KMS-11 (cell line): Measurements from ENCODE around the gene FUBP3.

Experiments
- H2AFZ ChIP-seq: fragments of 200-600 bp; sonication (generic); 2 replicates; pipeline ENCODE4 v1.6.1; 2016; ENCODE audit warnings: antibody characterized with exemption, mixed run types, low read depth
- H3K27ac ChIP-seq: fragments of 200-600 bp; sonication (generic); 2 replicates; pipeline ENCODE4 v1.6.1; 2016; ENCODE audit warnings: mild to moderate bottlenecking, mixed run types
- H3K27me3 ChIP-seq: fragments of 200-600 bp; sonication (generic); 2 replicates; pipeline ENCODE4 v1.6.1; 2017; ENCODE audit warnings: mild to moderate bottlenecking, low read depth, mixed run types, moderate library complexity; ENCODE audit not compliant: insufficient read depth
- H3K36me3 ChIP-seq: fragments of 200-600 bp; sonication (generic); 2 replicates; pipeline ENCODE4 v1.6.1; 2017; ENCODE audit warnings: mild to moderate bottlenecking, mixed run types; ENCODE audit not compliant: insufficient read depth
- H3K4me1 ChIP-seq: fragments of 200-600 bp; sonication (generic); 2 replicates; pipeline ENCODE4 v1.6.1; 2016; ENCODE audit warnings: mild to moderate bottlenecking, low read depth, mixed run types; ENCODE audit not compliant: poor library complexity, severe bottlenecking
- H3K4me2 ChIP-seq: fragments of 200-600 bp; sonication (generic); 2 replicates; pipeline ENCODE4 v1.7.0; 2016; ENCODE audit warnings: mild to moderate bottlenecking, mixed run types
- H3K4me3 ChIP-seq: fragments of 200-600 bp; sonication (generic); IDR thresholded peaks from 2 replicates; pipeline ENCODE4 v1.6.1; 2017; ENCODE audit warnings: low read depth, low read length, mixed read lengths; ENCODE audit not compliant: insufficient read depth
- H3K79me2 ChIP-seq: fragments of 200-600 bp; sonication (generic); 2 replicates; pipeline ENCODE4 v1.6.1; 2016; ENCODE audit warnings: low read depth, mixed run types; ENCODE audit not compliant: insufficient read depth
- H3K9ac ChIP-seq: fragments of 200-600 bp; sonication (generic); 2 replicates; pipeline ENCODE4 v1.6.1; 2016; ENCODE audit warnings: mild to moderate bottlenecking, mixed run types
- H4K20me1 ChIP-seq: fragments of 200-600 bp; sonication (generic); 2 replicates; pipeline ENCODE4 v1.6.1; 2016; ENCODE audit warnings: mild to moderate bottlenecking, mixed run types; ENCODE audit not compliant: insufficient read depth
- TF ChIP-seq, protein P1 (sequence below): fragments of 200-600 bp; sonication (generic); conservative IDR thresholded peaks from 2 replicates; pipeline ENCODE4 v1.6.1; 2017; ENCODE audit warnings: low read depth, mild to moderate bottlenecking, antibody characterized with exemption, low read length, moderate library complexity, mixed read lengths

Gene FUBP3

DNA sequence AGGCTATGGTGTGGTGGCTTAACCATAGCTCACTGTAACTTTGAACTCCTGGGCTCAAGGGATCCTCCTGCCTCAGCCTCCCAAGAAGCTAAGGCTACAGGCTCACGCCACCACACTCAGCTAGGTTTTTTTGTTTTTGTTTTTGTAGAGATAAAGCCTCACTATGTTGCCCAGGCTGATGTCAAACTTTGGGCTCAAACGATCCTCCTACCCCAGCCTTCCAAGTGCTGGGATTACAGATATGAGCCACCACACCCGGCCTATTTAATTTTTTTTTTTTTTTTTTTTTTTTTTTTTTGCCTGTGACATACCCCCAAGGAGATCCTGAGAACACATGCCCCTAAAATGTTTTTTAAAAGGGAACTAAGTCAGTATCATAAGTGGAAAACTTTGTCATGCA lies 10.4 kb downstream of the FUBP3 start:
- Histone ChIP-seq H4K20me1 (no peaks in the 10 kb centered on the region), H3K79me2 (peaks cover 33% of the 10 kb centered on the region), H3K4me2 (no peak overlapping the region)

DNA sequence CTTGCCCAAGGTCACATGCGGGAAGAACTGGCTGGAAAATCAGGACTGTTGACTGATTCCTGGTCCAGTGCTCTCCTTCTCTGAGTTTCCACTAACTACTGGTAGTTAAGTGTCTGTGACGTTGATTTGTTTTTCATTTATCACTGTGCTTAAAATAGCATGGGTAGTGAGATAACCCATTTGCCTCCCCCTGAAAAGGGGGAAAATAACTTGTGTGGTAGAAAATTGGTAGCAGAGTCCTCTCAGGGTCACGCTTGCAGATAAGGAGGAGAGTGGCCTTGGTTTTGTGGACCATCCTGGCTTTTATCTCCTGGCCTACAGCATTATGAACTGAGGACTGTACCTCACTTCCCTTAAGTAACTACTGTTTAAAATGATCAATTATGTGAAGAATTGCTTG lies 10.9 kb downstream of the FUBP3 start:
- Histone ChIP-seq H2AFZ (no peak overlapping the region), H3K9ac (no peak overlapping the region), H3K4me1 (no peaks in the 10 kb centered on the region), H3K4me2 (no peak overlapping the region), H3K36me3 (no peaks in the 10 kb centered on the region), H3K27me3 (no peaks in the 10 kb centered on the region), H4K20me1 (no peaks in the 10 kb centered on the region), H3K4me3 (no peak overlapping the region), H3K27ac (no peak overlapping the region), H3K79me2 (peaks cover 33% of the 10 kb centered on the region)
- TF ChIP-seq, protein P1, sequence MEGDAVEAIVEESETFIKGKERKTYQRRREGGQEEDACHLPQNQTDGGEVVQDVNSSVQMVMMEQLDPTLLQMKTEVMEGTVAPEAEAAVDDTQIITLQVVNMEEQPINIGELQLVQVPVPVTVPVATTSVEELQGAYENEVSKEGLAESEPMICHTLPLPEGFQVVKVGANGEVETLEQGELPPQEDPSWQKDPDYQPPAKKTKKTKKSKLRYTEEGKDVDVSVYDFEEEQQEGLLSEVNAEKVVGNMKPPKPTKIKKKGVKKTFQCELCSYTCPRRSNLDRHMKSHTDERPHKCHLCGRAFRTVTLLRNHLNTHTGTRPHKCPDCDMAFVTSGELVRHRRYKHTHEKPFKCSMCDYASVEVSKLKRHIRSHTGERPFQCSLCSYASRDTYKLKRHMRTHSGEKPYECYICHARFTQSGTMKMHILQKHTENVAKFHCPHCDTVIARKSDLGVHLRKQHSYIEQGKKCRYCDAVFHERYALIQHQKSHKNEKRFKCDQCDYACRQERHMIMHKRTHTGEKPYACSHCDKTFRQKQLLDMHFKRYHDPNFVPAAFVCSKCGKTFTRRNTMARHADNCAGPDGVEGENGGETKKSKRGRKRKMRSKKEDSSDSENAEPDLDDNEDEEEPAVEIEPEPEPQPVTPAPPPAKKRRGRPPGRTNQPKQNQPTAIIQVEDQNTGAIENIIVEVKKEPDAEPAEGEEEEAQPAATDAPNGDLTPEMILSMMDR: no peak

More for the DNA sequence above, 10.4 kb downstream of the FUBP3 start:
- Histone ChIP-seq H3K9ac (no peak overlapping the region), H2AFZ (no peak overlapping the region), H3K27me3 (no peaks in the 10 kb centered on the region), H3K4me1 (no peaks in the 10 kb centered on the region), H3K4me3 (no peak overlapping the region), H3K27ac (no peak overlapping the region), H3K36me3 (no peaks in the 10 kb centered on the region)
- TF ChIP-seq, protein P1: no peak

DNA sequence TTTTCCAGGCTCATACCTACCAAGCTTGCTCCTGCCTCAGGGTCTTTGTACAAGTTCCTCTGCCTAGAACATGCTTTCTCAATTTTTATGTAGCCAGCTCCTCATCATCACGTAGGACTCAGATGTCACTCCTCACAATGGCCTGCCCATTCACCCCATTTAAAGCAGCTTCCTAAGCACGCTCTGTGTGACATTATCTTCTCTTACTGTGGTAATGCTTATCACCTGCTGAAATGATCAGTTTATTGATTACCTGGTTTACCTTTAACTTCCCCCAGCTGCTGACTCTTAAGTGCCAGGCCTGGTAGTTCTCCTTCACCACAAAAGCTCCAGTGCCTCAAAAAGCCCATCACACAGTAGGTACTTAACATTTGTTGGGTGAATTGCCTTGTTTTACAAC lies 13.6 kb downstream of the FUBP3 start:
- Histone ChIP-seq H3K4me1 (no peaks in the 10 kb centered on the region), H3K79me2 (peaks cover 23% of the 10 kb centered on the region), H3K9ac (no peak overlapping the region), H3K27ac (no peak overlapping the region), H2AFZ (no peak overlapping the region), H3K36me3 (no peaks in the 10 kb centered on the region), H4K20me1 (no peaks in the 10 kb centered on the region), H3K4me3 (no peak overlapping the region), H3K27me3 (no peaks in the 10 kb centered on the region), H3K4me2 (no peak overlapping the region)
- TF ChIP-seq, protein P1: no peak

DNA sequence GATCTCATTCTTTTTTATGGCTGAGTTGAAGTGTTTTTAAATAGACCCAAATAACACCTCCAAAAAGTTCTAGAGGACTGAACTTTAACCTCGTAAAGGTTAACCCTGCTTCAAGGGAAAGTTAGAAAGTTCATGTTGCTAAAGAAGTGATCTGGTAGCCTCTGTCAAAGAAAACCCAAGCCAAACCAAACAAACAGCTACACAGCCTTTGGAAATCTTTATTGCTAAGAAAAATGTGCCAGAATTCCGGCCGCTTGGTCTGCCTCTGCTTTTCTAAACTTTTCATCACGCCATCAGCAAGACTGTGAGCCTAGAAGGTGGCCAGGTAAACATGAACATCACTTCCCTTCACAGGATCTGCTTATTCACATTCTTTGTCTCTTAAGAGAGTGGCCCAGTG lies 17.9 kb downstream of the FUBP3 start:
- H3K27me3 ChIP-seq: no peaks in the 10 kb centered on the region
- TF ChIP-seq, protein P1: no peak
- H3K9ac ChIP-seq: no peak overlapping the region
- H3K27ac ChIP-seq: no peak overlapping the region
- no peaks in the 10 kb centered on the region for H4K20me1 ChIP-seq
- H3K79me2 ChIP-seq: peaks cover 12% of the 10 kb centered on the region; the same call in 1 of the 2 replicates
- no peaks in the 10 kb centered on the region for H3K4me1 ChIP-seq
- H3K4me3 ChIP-seq: no peak overlapping the region
- H3K36me3 ChIP-seq: no peaks in the 10 kb centered on the region; the same call in 1 of the 2 replicates
- H3K4me2 ChIP-seq: no peak overlapping the region
- H2AFZ ChIP-seq: no peak overlapping the region
